Measurements from ENCODE around the gene MGME1. TPM values are rescaled to one million over a fixed set of nuclear protein-coding genes. Genes with fewer than 3 reads are reported as not detected.

MGME1 gene
- total RNA-seq, 1 experiment from 2014 or later: 56.0 TPM

GRCh38 chr20:18005170-18005989, 36.6 kb downstream of the MGME1 start:
- CTCF ChIA-PET: interaction anchor here (0.5 to 1.6 kb wide), 3 partner anchors 14 to 270 kb away, joined by 3 to 5 read pairs (median 4); no protein-coding TSS in a partner anchor
- Mint-ChIP-seq H3K36me3 (peaks cover 3% of the 10 kb centered on the region; the same call in 1 of the 2 replicates), H3K27me3 (ENCODE audit: low read depth) (no peaks in the 10 kb centered on the region), H3K27ac (peak overlapping the region; percentile 82), H3K4me3 (no peak overlapping the region), H3K9me3 (no peaks in the 10 kb centered on the region), H3K4me1 (peaks cover 23% of the 10 kb centered on the region)
- DNase-seq (ENCODE audit: low spot score) (peak; percentile 28), ATAC-seq (peak; percentile 82)
- POLR2A ChIA-PET: no interaction called here
- TF ChIP-seq ZNF423 (CRISPR knock-in tag; IDR thresholded peaks at IDR 0.05) (peak; percentile 72; the same call in 1 of the 2 replicates), ATF2 (CRISPR knock-in tag; IDR thresholded peaks at IDR 0.05; ENCODE audit: borderline replicate concordance, low read depth) (no peak), ZNF416 (CRISPR knock-in tag; IDR thresholded peaks at IDR 0.05) (no peak)

- Mint-ChIP-seq H3K36me3 (peaks cover 5% of the 10 kb centered on the region), H3K4me1 (peaks cover 23% of the 10 kb centered on the region), H3K9me3 (peaks cover 2% of the 10 kb centered on the region), H3K27ac (no peak overlapping the region), H3K27me3 (ENCODE audit: low read depth) (no peaks in the 10 kb centered on the region; the same call in 1 of the 2 replicates), H3K4me3 (no peak overlapping the region)
- POLR2A ChIA-PET: no interaction called here
- no peak for TF ChIP-seq HMGA2 (CRISPR knock-in tag; IDR thresholded peaks at IDR 0.05)
- TF ChIP-seq ERG (CRISPR knock-in tag; IDR thresholded peaks at IDR 0.05): no peak
- TF ChIP-seq NR1H2 (CRISPR knock-in tag; IDR thresholded peaks at IDR 0.05): no peak
- no peak for TF ChIP-seq ZNF281 (CRISPR knock-in tag; IDR thresholded peaks at IDR 0.05)
- TF ChIP-seq ZNF263 (CRISPR knock-in tag; IDR thresholded peaks at IDR 0.05; ENCODE audit: low read depth): no peak
- TF ChIP-seq CDX4 (CRISPR knock-in tag; IDR thresholded peaks at IDR 0.05; ENCODE audit: borderline replicate concordance): no peak
- no peak for TF ChIP-seq GTF2I (CRISPR knock-in tag; conservative IDR thresholded peaks at IDR 0.05)
- no peak for TF ChIP-seq FOXP1 (CRISPR knock-in tag; IDR thresholded peaks at IDR 0.05; ENCODE audit: borderline replicate concordance)
- ATAC-seq (no peak; the same call in 1 of the 2 replicates), DNase-seq (ENCODE audit: low spot score) (no peak)
- CTCF ChIA-PET: interaction anchor here (0.5 to 1.6 kb wide), 2 partner anchors 80 to 270 kb away, joined by 4 to 5 read pairs; no protein-coding TSS in a partner anchor
Measured at GRCh38 chr20:18005990-18006364, 37.2 kb downstream of the MGME1 start.

- no peak overlapping the region for H3K4me3 Mint-ChIP-seq
- CTCF ChIA-PET: no interaction called here
- peaks cover 20% of the 10 kb centered on the region for H3K4me1 Mint-ChIP-seq
- H3K27ac Mint-ChIP-seq: no peak overlapping the region
- peaks cover 9% of the 10 kb centered on the region for H3K9me3 Mint-ChIP-seq
- POLR2A ChIA-PET: no interaction called here
- ATAC-seq: no peak
- no peak for DNase-seq (ENCODE audit: low spot score)
- H3K36me3 Mint-ChIP-seq: peaks cover 12% of the 10 kb centered on the region
- H3K27me3 Mint-ChIP-seq (ENCODE audit: low read depth): no peaks in the 10 kb centered on the region; the same call in 1 of the 2 replicates
- TF ChIP-seq KAT7 (CRISPR knock-in tag; IDR thresholded peaks at IDR 0.05; ENCODE audit: borderline replicate concordance) (no peak), ERG (CRISPR knock-in tag; IDR thresholded peaks at IDR 0.05) (no peak), GTF2I (CRISPR knock-in tag; conservative IDR thresholded peaks at IDR 0.05) (no peak), ESRRA (CRISPR knock-in tag; IDR thresholded peaks at IDR 0.05; ENCODE audit: borderline replicate concordance) (no peak), HMGA2 (CRISPR knock-in tag; IDR thresholded peaks at IDR 0.05) (no peak), SMAD3 (CRISPR knock-in tag; IDR thresholded peaks at IDR 0.05; ENCODE audit: borderline replicate concordance) (no peak), ZNF396 (CRISPR knock-in tag; IDR thresholded peaks at IDR 0.05; ENCODE audit: borderline replicate concordance) (no peak), ZNF512 (CRISPR knock-in tag; IDR thresholded peaks at IDR 0.05; ENCODE audit: borderline replicate concordance) (no peak)
Measured at GRCh38 chr20:18006684-18007083, 37.9 kb downstream of the MGME1 start.
